Measurements from ENCODE around the gene BDH1. TPM values are rescaled to one million over a fixed set of nuclear protein-coding genes. Genes with fewer than 3 reads are reported as not detected.

The BDH1 gene
- total and polyA plus RNA-seq, 2 of the 8 experiments (the other 6 are each of a cell fraction or from before 2014, with no cell fraction given): 27.2 to 28.1 TPM

DNA sequence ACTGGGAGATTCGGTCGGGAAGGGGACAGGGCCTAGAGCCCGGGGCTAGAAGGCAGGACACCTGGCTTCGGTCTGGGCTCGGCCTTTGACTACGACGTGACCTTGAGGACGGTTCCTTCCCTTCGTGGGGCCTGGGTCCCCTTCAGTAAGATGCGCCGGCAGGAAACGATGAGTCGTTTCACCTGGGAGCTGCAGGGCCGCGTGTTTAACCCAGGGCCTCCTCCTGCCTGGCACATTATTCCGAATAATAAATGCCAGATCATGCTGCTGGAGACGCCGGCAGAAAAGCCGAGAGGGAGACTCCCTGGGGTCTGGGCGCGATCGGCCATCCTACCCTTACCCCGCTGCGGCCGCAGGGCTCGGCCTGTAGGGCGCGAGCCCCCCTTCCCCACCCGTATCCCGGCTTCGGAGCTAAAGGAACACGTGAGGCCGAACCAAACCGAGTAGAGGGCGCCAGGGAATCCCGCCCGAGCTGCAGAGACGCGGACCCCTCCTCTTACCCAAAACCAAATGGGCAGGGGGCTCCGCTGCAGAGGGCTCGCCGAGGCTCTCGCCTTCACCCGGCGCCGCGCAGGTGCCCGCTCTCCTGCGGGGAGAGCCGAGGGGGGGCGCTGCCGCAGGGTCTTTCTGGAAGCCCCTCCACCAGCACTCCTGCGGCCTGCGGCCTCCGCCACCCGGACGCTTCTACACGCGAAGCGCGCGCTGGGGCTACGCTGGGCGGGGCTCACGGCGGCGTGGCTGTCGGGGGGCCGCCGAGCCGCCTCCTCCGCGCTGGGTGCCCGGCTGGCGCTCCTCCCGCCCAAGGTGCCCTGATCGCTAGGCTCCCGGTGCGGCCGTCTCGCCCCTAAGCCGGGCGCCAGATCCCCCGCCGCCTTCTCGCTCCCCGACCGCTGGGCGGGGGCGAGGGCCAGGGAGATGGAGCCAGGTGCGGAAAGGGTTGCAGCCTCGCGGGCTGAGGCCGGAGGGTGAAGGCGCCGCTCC, at the start of gene BDH1 (continued):
- no peak for TF ChIP-seq EP300 (IDR thresholded peaks at IDR 0.05; ENCODE audit: borderline replicate concordance in 1 of 2, low read depth in 2 of 2, low read length in 2 of 2)
- no peak for TF ChIP-seq CBX8 (IDR thresholded peaks at IDR 0.05; ENCODE audit: borderline replicate concordance, low read depth, low read length)
- no peak for TF ChIP-seq YY1 (IDR thresholded peaks at IDR 0.05; ENCODE audit: low read depth, low read length)
- no peak for TF ChIP-seq CHD2 (IDR thresholded peaks at IDR 0.05; ENCODE audit: low read length)
- no peak for TF ChIP-seq POU5F1 (IDR thresholded peaks at IDR 0.05; ENCODE audit: low read depth, low read length)
- TF ChIP-seq CTBP2 (IDR thresholded peaks at IDR 0.05; ENCODE audit: borderline replicate concordance, insufficient read depth, insufficient read length, low read length): peak; percentile 0
- TF ChIP-seq, protein P1, sequence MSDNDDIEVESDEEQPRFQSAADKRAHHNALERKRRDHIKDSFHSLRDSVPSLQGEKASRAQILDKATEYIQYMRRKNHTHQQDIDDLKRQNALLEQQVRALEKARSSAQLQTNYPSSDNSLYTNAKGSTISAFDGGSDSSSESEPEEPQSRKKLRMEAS (IDR thresholded peaks at IDR 0.05): peak; percentile 94
- TF ChIP-seq BCL11A (IDR thresholded peaks at IDR 0.05; ENCODE audit: low read depth in 2 of 2, low read length in 2 of 2): no peak
- no peak for TF ChIP-seq BRCA1 (IDR thresholded peaks at IDR 0.05; ENCODE audit: low read depth, low read length)
- no peak for TF ChIP-seq GABPA (IDR thresholded peaks at IDR 0.05; ENCODE audit: borderline replicate concordance, insufficient read depth, low read length)
- TF ChIP-seq HDAC2 (IDR thresholded peaks at IDR 0.05; ENCODE audit: borderline replicate concordance in 1 of 2, low read depth in 2 of 2, low read length in 2 of 2): no peak; a peak in 1 of 4 replicates
- no peak for TF ChIP-seq GTF2F1 (IDR thresholded peaks at IDR 0.05; ENCODE audit: borderline replicate concordance, low read depth, low read length)
- TF ChIP-seq CREB1 (IDR thresholded peaks at IDR 0.05): 0 out of 2 replicates have a peak, but pooled peaks have one; percentile 8
- no peak for TF ChIP-seq SRF (IDR thresholded peaks at IDR 0.05; ENCODE audit: low read depth, low read length)
- TF ChIP-seq KDM4A (IDR thresholded peaks at IDR 0.05; ENCODE audit: low read depth, low read length, severe bottlenecking): peak; percentile 49
- no peak for TF ChIP-seq RXRA (IDR thresholded peaks at IDR 0.05; ENCODE audit: insufficient read depth, low read depth, low read length)
- TF ChIP-seq, protein P2, sequence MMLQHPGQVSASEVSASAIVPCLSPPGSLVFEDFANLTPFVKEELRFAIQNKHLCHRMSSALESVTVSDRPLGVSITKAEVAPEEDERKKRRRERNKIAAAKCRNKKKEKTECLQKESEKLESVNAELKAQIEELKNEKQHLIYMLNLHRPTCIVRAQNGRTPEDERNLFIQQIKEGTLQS (IDR thresholded peaks at IDR 0.05; ENCODE audit: insufficient read depth, low read depth, low read length): no peak
- TF ChIP-seq RBBP5 (IDR thresholded peaks at IDR 0.05; ENCODE audit: borderline replicate concordance, low read depth, low read length): 0 out of 2 replicates have a peak, but pooled peaks have one; percentile 12
- TF ChIP-seq NANOG (IDR thresholded peaks at IDR 0.05; ENCODE audit: insufficient read depth, low read depth, low read length, poor library complexity, severe bottlenecking): no peak
- 0 out of 2 replicates have a peak, but pooled peaks have one; percentile 40 for TF ChIP-seq USF2 (IDR thresholded peaks at IDR 0.05; ENCODE audit: low read length)
